Measurements from ENCODE around the gene HHAT.
"Not testable (repeated sequence)": the region's sequence is repeated elsewhere in the genome, so short reads cannot be mapped to it uniquely, and the experiment has no call there.

Gene HHAT

GRCh38 chr1:210657806-210658205 lies 329.1 kb downstream of the HHAT start:
- H3K4me3 ChIP-seq (ENCODE audit: low read depth, low read length) = no peak overlapping the region
- DNase-seq (ENCODE audit: low read depth, low spot score) = no peak
- in situ Hi-C loops (cut with HindIII; ENCODE audit: low sequenced_read_pairs) = no loop called here
- no peak for TF ChIP-seq CTCF (IDR thresholded peaks at IDR 0.05; ENCODE audit: low read depth, low read length)

GRCh38 chr1:210661520-210661919 lies 332.8 kb downstream of the HHAT start:
- in situ Hi-C loops (cut with HindIII; ENCODE audit: low sequenced_read_pairs) = not testable (repeated sequence)

GRCh38 chr1:210662291-210663050 lies 333.8 kb downstream of the HHAT start:
- TF ChIP-seq CTCF (IDR thresholded peaks at IDR 0.05; ENCODE audit: low read depth, low read length) = no peak
- in situ Hi-C loops (cut with HindIII; ENCODE audit: low sequenced_read_pairs) = no loop called here
- DNase-seq (ENCODE audit: low read depth, low spot score) = no peak

More at GRCh38 chr1:210661520-210661919, 332.8 kb downstream of the HHAT start:
- not testable (repeated sequence) for DNase-seq (ENCODE audit: low read depth, low spot score); H3K4me3 ChIP-seq (ENCODE audit: low read depth, low read length)

GRCh38 chr1:210663730-210664573 lies 335.2 kb downstream of the HHAT start:
- DNase-seq (ENCODE audit: low read depth, low spot score) = no peak
- TF ChIP-seq CTCF (IDR thresholded peaks at IDR 0.05; ENCODE audit: low read depth, low read length) = no peak
- H3K4me3 ChIP-seq (ENCODE audit: low read depth, low read length) = no peak overlapping the region
- in situ Hi-C loops (cut with HindIII; ENCODE audit: low sequenced_read_pairs) = no loop called here

More at GRCh38 chr1:210662291-210663050, 333.8 kb downstream of the HHAT start:
- H3K4me3 ChIP-seq (ENCODE audit: low read depth, low read length) = no peak overlapping the region

GRCh38 chr1:210669951-210670350 lies 341.2 kb downstream of the HHAT start:
- DNase-seq (ENCODE audit: low read depth, low spot score) = no peak
- in situ Hi-C loops (cut with HindIII; ENCODE audit: low sequenced_read_pairs) = no loop called here
- TF ChIP-seq CTCF (IDR thresholded peaks at IDR 0.05; ENCODE audit: low read depth, low read length) = no peak
- H3K4me3 ChIP-seq (ENCODE audit: low read depth, low read length) = no peak overlapping the region

- no peak overlapping the region for H3K4me3 ChIP-seq (ENCODE audit: low read depth, low read length)
- no peak for DNase-seq (ENCODE audit: low read depth, low spot score)
- in situ Hi-C loops (cut with HindIII; ENCODE audit: low sequenced_read_pairs) = no loop called here
- TF ChIP-seq CTCF (IDR thresholded peaks at IDR 0.05; ENCODE audit: low read depth, low read length) = no peak
Measured at GRCh38 chr1:210674151-210674550, 345.4 kb downstream of the HHAT start.

- in situ Hi-C loops (cut with HindIII; ENCODE audit: low sequenced_read_pairs) = no loop called here
- no peak overlapping the region for H3K4me3 ChIP-seq (ENCODE audit: low read depth, low read length)
- no peak for DNase-seq (ENCODE audit: low read depth, low spot score)
- no peak for TF ChIP-seq CTCF (IDR thresholded peaks at IDR 0.05; ENCODE audit: low read depth, low read length)
Measured at GRCh38 chr1:210676539-210676938, 347.8 kb downstream of the HHAT start.
